IPS-20b (cell line): Measurements from ENCODE around the gene THSD4.
"Not testable (repeated sequence)": the region's sequence is repeated elsewhere in the genome, so short reads cannot be mapped to it uniquely, and the experiment has no call there.

ENCODE experiments used
- H3K27ac ChIP-seq: one replicate; pipeline ENCODE4 v1.5.1; 2013; ENCODE audit warnings: low read length
- H3K27me3 ChIP-seq: 2 replicates; pipeline ENCODE4 v1.6.1; 2013; ENCODE audit warnings: mild to moderate bottlenecking, low read length, inconsistent platforms; ENCODE audit not compliant: insufficient read depth
- H3K36me3 ChIP-seq: 2 replicates; pipeline ENCODE4 v1.6.1; 2013; ENCODE audit warnings: low read depth, mild to moderate bottlenecking, inconsistent platforms, low read length, moderate library complexity; ENCODE audit not compliant: insufficient read depth
- H3K4me1 ChIP-seq: 2 replicates; pipeline ENCODE4 v1.6.1; 2013; ENCODE audit warnings: mild to moderate bottlenecking, control low read depth, inconsistent platforms, low read length, moderate library complexity; ENCODE audit not compliant: insufficient read depth
- H3K4me3 ChIP-seq: 2 replicates; pipeline ENCODE4 v1.5.1; 2013; ENCODE audit warnings: mild to moderate bottlenecking, low read length, inconsistent platforms
- H3K9ac ChIP-seq: 2 replicates; pipeline ENCODE4 v1.6.1; 2013; ENCODE audit warnings: low read depth, mild to moderate bottlenecking, inconsistent platforms, low read length, moderate library complexity
- H3K9me3 ChIP-seq: 2 replicates; pipeline ENCODE4 v1.6.1; 2013; ENCODE audit warnings: mild to moderate bottlenecking, low read depth, low read length, inconsistent platforms; ENCODE audit not compliant: insufficient read depth

The THSD4 gene

GRCh38 chr15:71434774-71435173, 319.5 kb downstream of the THSD4 start:
- no peaks in the 10 kb centered on the region for H3K36me3 ChIP-seq
- H3K9me3 ChIP-seq = no peaks in the 10 kb centered on the region
- peaks cover 4% of the 10 kb centered on the region; the same call in 1 of the 2 replicates for H3K4me1 ChIP-seq
- no peak overlapping the region for H3K4me3 ChIP-seq
- H3K9ac ChIP-seq = no peak overlapping the region
- no peak overlapping the region for H3K27ac ChIP-seq
- H3K27me3 ChIP-seq = no peaks in the 10 kb centered on the region

- no peaks in the 10 kb centered on the region for H3K36me3 ChIP-seq
- H3K4me3 ChIP-seq = no peak overlapping the region
- H3K4me1 ChIP-seq = no peaks in the 10 kb centered on the region
- H3K27me3 ChIP-seq = no peaks in the 10 kb centered on the region
- no peaks in the 10 kb centered on the region for H3K9me3 ChIP-seq
- no peak overlapping the region for H3K9ac ChIP-seq
- no peak overlapping the region for H3K27ac ChIP-seq
These were observed 320.3 kb downstream of the THSD4 start for GRCh38 chr15:71435552-71435951.

GRCh38 chr15:71436854-71437253, 321.6 kb downstream of the THSD4 start:
- Histone ChIP-seq H3K27ac (no peak overlapping the region), H3K27me3 (no peaks in the 10 kb centered on the region), H3K4me3 (no peak overlapping the region), H3K36me3 (no peaks in the 10 kb centered on the region), H3K9me3 (no peaks in the 10 kb centered on the region), H3K9ac (no peak overlapping the region), H3K4me1 (no peaks in the 10 kb centered on the region)

- no peaks in the 10 kb centered on the region for H3K4me1 ChIP-seq
- no peak overlapping the region for H3K27ac ChIP-seq
- no peaks in the 10 kb centered on the region for H3K9me3 ChIP-seq
- no peaks in the 10 kb centered on the region for H3K36me3 ChIP-seq
- H3K9ac ChIP-seq = no peak overlapping the region
- H3K4me3 ChIP-seq = no peak overlapping the region
- H3K27me3 ChIP-seq = no peaks in the 10 kb centered on the region
These were observed 322.1 kb downstream of the THSD4 start for GRCh38 chr15:71437404-71437803.

GRCh38 chr15:71437919-71438318, 322.6 kb downstream of the THSD4 start:
- Histone ChIP-seq H3K27me3 (no peaks in the 10 kb centered on the region), H3K9ac (no peak overlapping the region), H3K4me3 (no peak overlapping the region), H3K4me1 (0 out of 2 replicates have a peak, but pooled peaks cover 2% of the 10 kb centered on the region), H3K36me3 (no peaks in the 10 kb centered on the region), H3K27ac (no peak overlapping the region), H3K9me3 (no peaks in the 10 kb centered on the region)

- peaks cover 11% of the 10 kb centered on the region; the same call in 1 of the 2 replicates for H3K4me1 ChIP-seq
- H3K27ac ChIP-seq, H3K27me3 ChIP-seq, H3K4me3 ChIP-seq, H3K36me3 ChIP-seq, H3K9me3 ChIP-seq, H3K9ac ChIP-seq: not testable (repeated sequence)
These were observed 324.2 kb downstream of the THSD4 start for GRCh38 chr15:71439478-71439877.

- H3K36me3 ChIP-seq = no peaks in the 10 kb centered on the region
- H3K27me3 ChIP-seq = no peaks in the 10 kb centered on the region
- H3K9me3 ChIP-seq = no peaks in the 10 kb centered on the region
- no peak overlapping the region for H3K27ac ChIP-seq
- H3K4me1 ChIP-seq = peaks cover 11% of the 10 kb centered on the region; the same call in 1 of the 2 replicates
- H3K4me3 ChIP-seq = no peak overlapping the region
- H3K9ac ChIP-seq = no peak overlapping the region
These were observed 325.3 kb downstream of the THSD4 start for GRCh38 chr15:71440489-71441110.

- Histone ChIP-seq H3K36me3 (no peaks in the 10 kb centered on the region), H3K4me1 (peaks cover 11% of the 10 kb centered on the region), H3K27ac (no peak overlapping the region), H3K9me3 (no peaks in the 10 kb centered on the region), H3K9ac (peak overlapping the region; percentile 4; the same call in 1 of the 2 replicates), H3K27me3 (no peaks in the 10 kb centered on the region), H3K4me3 (no peak overlapping the region)
These were observed 328.3 kb downstream of the THSD4 start for GRCh38 chr15:71443538-71443937.

GRCh38 chr15:71444032-71444810, 328.9 kb downstream of the THSD4 start:
- peaks cover 11% of the 10 kb centered on the region for H3K4me1 ChIP-seq
- no peak overlapping the region for H3K4me3 ChIP-seq
- no peaks in the 10 kb centered on the region for H3K9me3 ChIP-seq
- H3K27me3 ChIP-seq = no peaks in the 10 kb centered on the region
- H3K36me3 ChIP-seq = no peaks in the 10 kb centered on the region
- no peak overlapping the region for H3K27ac ChIP-seq
- no peak overlapping the region for H3K9ac ChIP-seq

GRCh38 chr15:71444866-71445590, 329.8 kb downstream of the THSD4 start:
- Histone ChIP-seq H3K27ac (no peak overlapping the region), H3K4me3 (no peak overlapping the region), H3K27me3 (no peaks in the 10 kb centered on the region), H3K9me3 (no peaks in the 10 kb centered on the region), H3K4me1 (peaks cover 11% of the 10 kb centered on the region), H3K9ac (no peak overlapping the region), H3K36me3 (no peaks in the 10 kb centered on the region)

- Histone ChIP-seq H3K4me1 (peaks cover 11% of the 10 kb centered on the region), H3K9me3 (no peaks in the 10 kb centered on the region), H3K36me3 (no peaks in the 10 kb centered on the region), H3K4me3 (no peak overlapping the region), H3K27ac (no peak overlapping the region), H3K9ac (no peak overlapping the region), H3K27me3 (no peaks in the 10 kb centered on the region)
These were observed 332.3 kb downstream of the THSD4 start for GRCh38 chr15:71447328-71448250.
